Vagina (tissue), 2 donors: ENCODE results near the gene SHOC2. TPM values are rescaled to one million over a fixed set of nuclear protein-coding genes. Genes with fewer than 3 reads are reported as not detected.

ENCODE experiments used
- DNase-seq, 2 donors: peaks; one replicate each; pipeline ENCODE4 v3.0.0-alpha.2; 2017; ENCODE audit errors: extremely low spot score in 2 of 2
- H3K27ac ChIP-seq: fragments of 200-600 bp; sonication (generic); one replicate; pipeline ENCODE4 v1.5.1; 2019
- H3K27me3 ChIP-seq: fragments of 200-600 bp; sonication (generic); one replicate; pipeline ENCODE4 v1.5.1; 2019
- H3K36me3 ChIP-seq, 2 donors: fragments of 200-600 bp; sonication (generic); one replicate each; pipeline ENCODE4 v1.5.1; 2017 to 2019
- H3K4me1 ChIP-seq: fragments of 200-600 bp; sonication (generic); one replicate; pipeline ENCODE4 v1.5.1; 2019
- H3K4me3 ChIP-seq, 2 donors: fragments of 200-600 bp; sonication (generic); 1 replicate in 1 of 2; 2 replicates in 1 of 2; pipeline ENCODE4 v1.5.1; 2016 to 2019
- H3K9me3 ChIP-seq: fragments of 200-600 bp; sonication (generic); one replicate; pipeline ENCODE4 v1.5.1; 2019
- POLR2A ChIP-seq, 2 donors: fragments of 450-650 bp; IDR thresholded peaks; one replicate each; pipeline ENCODE4 v1.6.1; 2017; ENCODE audit warnings: antibody characterized with exemption in 2 of 2, mild to moderate bottlenecking in 2 of 2, moderate library complexity in 2 of 2
- POLR2AphosphoS5 ChIP-seq, 2 donors: sonication (generic); formaldehyde crosslinking; IDR thresholded peaks; one replicate each; pipeline ENCODE4 v1.9.0; 2017; ENCODE audit warnings: antibody characterized with exemption in 2 of 2, mild to moderate bottlenecking in 2 of 2, low read depth in 1 of 2; ENCODE audit not compliant: insufficient read depth in 1 of 2
- intact Hi-C: fragments of 100-400 bp; cut with DNase I; formaldehyde crosslinking; loops from one replicate; pipeline ENCODE4 v1.15.1; 2023
- total RNA-seq: library from RNA; depleted of rRNA; stranded (reverse); fragments of >200 nt; gene quantifications from one replicate; pipeline ENCODE4 v1.2.3, GENCODE V29; 2016
- TF ChIP-seq, protein P1 (sequence below), 3 experiments: fragments of 450-650 bp in 2 of 3; fragments of 200-600 bp in 1 of 3; sonication (generic) in 1 of 3; IDR thresholded peaks; one replicate each; pipeline ENCODE4 v1.5.1; 2017 to 2019; ENCODE audit warnings: antibody characterized with exemption in 3 of 3, mild to moderate bottlenecking in 2 of 3, moderate library complexity in 2 of 3

SHOC2 gene
- total RNA-seq, 1 donor from 2014 or later = 40.0 TPM

DNA sequence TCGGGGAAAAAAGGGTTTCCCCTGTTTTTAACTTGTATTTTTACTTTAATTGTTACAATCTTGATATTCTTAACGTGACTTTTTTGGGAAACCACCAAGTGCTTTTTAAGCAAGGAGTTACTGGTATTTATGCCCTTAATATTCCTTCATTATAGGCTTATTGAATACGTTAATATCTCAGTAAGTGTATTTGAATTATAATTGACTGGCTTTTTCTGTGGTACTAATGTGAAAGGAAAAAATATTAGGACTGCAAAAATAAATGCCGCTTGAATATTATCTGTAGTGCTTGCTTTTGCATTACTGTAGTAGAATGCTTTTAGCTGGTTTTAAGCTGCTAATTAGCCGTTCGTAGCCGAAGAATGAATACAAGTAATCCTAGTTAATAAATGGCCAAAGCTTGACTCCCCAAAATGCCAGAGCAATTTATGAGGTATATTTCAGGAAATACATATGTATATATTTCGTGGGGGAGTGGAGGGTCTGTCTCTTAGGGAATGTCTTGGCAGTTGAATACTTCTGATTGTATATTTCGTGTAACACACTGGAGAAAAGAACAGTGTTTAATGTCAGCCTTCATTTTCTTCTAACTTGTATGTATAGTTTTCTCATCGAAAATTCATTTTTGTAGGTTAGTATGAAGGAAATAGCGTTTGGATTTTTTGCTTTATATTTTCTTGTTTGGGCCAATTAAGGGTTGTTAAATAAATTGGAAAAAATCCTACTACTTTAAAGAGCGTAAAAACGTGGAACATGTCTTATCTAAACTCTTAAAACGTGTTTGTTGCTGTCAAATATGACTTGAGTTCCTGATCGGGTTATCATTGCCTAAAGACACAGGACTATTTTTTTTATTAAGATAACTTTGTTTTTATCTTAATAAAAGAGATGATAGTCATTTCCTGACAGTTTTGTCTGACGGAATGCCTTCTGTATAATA, 46.1 kb upstream of the SHOC2 start:
- intact Hi-C loops = loop anchor here (10.0 kb wide), 1 partner anchor 48 kb away; no protein-coding TSS in a partner anchor
- H3K36me3 ChIP-seq = peaks cover 0 to 21% of the 10 kb centered on the region in 2 donors
- DNase-seq = no peak
- H3K27ac ChIP-seq = peak overlapping the region; percentile 100
- H3K9me3 ChIP-seq = no peaks in the 10 kb centered on the region
- TF ChIP-seq POLR2AphosphoS5 (IDR thresholded peaks at IDR 0.05; ENCODE audit: insufficient read depth in 1 of 2, low read depth in 1 of 2) (no peak), POLR2A (IDR thresholded peaks at IDR 0.05) (no peak)
- TF ChIP-seq, protein P1, sequence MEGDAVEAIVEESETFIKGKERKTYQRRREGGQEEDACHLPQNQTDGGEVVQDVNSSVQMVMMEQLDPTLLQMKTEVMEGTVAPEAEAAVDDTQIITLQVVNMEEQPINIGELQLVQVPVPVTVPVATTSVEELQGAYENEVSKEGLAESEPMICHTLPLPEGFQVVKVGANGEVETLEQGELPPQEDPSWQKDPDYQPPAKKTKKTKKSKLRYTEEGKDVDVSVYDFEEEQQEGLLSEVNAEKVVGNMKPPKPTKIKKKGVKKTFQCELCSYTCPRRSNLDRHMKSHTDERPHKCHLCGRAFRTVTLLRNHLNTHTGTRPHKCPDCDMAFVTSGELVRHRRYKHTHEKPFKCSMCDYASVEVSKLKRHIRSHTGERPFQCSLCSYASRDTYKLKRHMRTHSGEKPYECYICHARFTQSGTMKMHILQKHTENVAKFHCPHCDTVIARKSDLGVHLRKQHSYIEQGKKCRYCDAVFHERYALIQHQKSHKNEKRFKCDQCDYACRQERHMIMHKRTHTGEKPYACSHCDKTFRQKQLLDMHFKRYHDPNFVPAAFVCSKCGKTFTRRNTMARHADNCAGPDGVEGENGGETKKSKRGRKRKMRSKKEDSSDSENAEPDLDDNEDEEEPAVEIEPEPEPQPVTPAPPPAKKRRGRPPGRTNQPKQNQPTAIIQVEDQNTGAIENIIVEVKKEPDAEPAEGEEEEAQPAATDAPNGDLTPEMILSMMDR (IDR thresholded peaks at IDR 0.05) = no peak
- H3K27me3 ChIP-seq = no peaks in the 10 kb centered on the region
- H3K4me3 ChIP-seq = peak overlapping the region; percentile 75 to 95
- H3K4me1 ChIP-seq = peaks cover 67% of the 10 kb centered on the region

DNA sequence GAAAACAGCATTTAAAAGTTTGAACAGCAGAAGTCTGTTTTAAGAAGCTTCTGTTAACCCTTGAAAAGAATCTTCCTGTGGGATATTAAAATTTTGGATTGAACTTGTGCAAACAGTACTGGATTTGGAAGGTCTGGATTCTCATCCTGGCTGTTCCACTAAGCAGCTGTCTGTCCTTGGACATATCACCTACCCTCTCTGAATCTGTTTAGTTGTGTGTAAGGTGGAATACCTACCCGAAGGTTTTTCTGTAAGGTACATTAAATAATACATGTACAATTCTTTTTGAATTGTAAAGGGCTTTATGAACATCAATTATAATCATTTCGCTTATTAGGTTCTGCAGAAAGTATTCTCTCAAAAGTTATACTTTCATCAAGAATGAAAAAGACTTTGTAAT, 45.5 kb upstream of the SHOC2 start:
- H3K9me3 ChIP-seq = no peaks in the 10 kb centered on the region
- peaks cover 70% of the 10 kb centered on the region for H3K4me1 ChIP-seq
- no peaks in the 10 kb centered on the region for H3K27me3 ChIP-seq
- DNase-seq = no peak
- peak overlapping the region; percentile 100 for H3K27ac ChIP-seq
- H3K4me3 ChIP-seq = peak overlapping the region; percentile 75 to 95
- intact Hi-C loops = loop anchor here (10.0 kb wide), 1 partner anchor 49 kb away; no protein-coding TSS in a partner anchor
- TF ChIP-seq POLR2AphosphoS5 (IDR thresholded peaks at IDR 0.05; ENCODE audit: insufficient read depth in 1 of 2, low read depth in 1 of 2) = peak in 1 of 2 donors; percentile 7
- TF ChIP-seq, protein P1 (IDR thresholded peaks at IDR 0.05) = no peak
- H3K36me3 ChIP-seq = peaks cover 0 to 27% of the 10 kb centered on the region in 2 donors

DNA sequence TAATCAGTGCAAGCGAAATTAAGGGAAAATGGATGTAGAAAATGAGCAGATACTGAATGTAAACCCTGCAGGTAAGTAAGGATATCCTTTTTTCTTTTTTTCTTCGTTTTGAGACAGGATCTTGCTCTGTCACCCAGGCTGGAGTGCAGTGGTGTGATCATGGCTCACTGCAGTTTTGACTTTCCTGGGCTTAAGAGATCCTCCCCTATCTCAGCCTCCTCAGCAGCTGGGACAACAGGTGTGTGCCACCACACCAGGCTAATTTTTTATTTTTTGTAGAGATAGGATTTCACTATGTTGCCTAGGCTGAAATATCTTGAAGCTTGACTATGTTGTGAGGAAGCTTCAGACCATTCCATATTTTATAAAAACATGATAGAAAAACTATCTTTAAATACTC, 43.4 kb upstream of the SHOC2 start:
- Histone ChIP-seq H3K4me3 (peak overlapping the region in 1 of 2 donors; percentile 3), H3K36me3 (peaks cover 0 to 33% of the 10 kb centered on the region in 2 donors), H3K4me1 (peaks cover 76% of the 10 kb centered on the region), H3K27ac (no peak overlapping the region), H3K27me3 (no peaks in the 10 kb centered on the region), H3K9me3 (no peaks in the 10 kb centered on the region)
- DNase-seq = no peak
- TF ChIP-seq POLR2A (IDR thresholded peaks at IDR 0.05) (no peak), POLR2AphosphoS5 (IDR thresholded peaks at IDR 0.05; ENCODE audit: insufficient read depth in 1 of 2, low read depth in 1 of 2) (no peak)
- TF ChIP-seq, protein P1 (IDR thresholded peaks at IDR 0.05) = no peak
- intact Hi-C loops = loop anchor here (10.0 kb wide), 1 partner anchor 51 kb away; no protein-coding TSS in a partner anchor

DNA sequence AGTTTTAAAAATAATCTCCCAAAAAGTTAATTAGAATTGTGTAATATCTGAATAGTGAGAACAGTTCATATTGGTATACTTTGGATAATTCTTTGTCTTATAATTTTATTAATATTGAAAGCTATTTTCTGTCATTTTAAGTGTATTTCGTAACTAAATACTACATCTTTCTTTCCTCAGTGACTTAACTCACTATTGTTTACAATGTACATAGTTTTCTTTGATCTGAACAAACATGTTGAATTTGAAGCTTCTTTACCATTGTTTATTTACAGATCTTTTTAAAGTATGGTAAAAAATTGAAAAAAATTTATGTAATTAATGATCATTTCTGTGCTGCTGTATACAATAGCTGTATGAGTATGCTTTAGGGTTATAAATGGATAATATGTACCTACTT, 42.6 kb upstream of the SHOC2 start:
- Histone ChIP-seq H3K27me3 (no peaks in the 10 kb centered on the region), H3K4me3 (no peak overlapping the region), H3K9me3 (no peaks in the 10 kb centered on the region), H3K36me3 (peaks cover 0 to 40% of the 10 kb centered on the region in 2 donors), H3K27ac (no peak overlapping the region), H3K4me1 (peaks cover 80% of the 10 kb centered on the region)
- no peak for TF ChIP-seq POLR2AphosphoS5 (IDR thresholded peaks at IDR 0.05; ENCODE audit: insufficient read depth in 1 of 2, low read depth in 1 of 2)
- no peak for TF ChIP-seq POLR2A (IDR thresholded peaks at IDR 0.05)
- TF ChIP-seq, protein P1 (IDR thresholded peaks at IDR 0.05) = no peak
- no peak for DNase-seq
- intact Hi-C loops = loop anchor here (10.0 kb wide), 1 partner anchor 52 kb away; no protein-coding TSS in a partner anchor
